H9 (cell line): ENCODE results near the gene TMCC1. TPM values are rescaled to one million over a fixed set of nuclear protein-coding genes. Genes with fewer than 3 reads are reported as not detected.

Source experiments
- DNase-seq: peaks from one replicate; pipeline ENCODE4 v3.0.0-alpha.2; 2017
- H2AFZ ChIP-seq: one replicate; pipeline ENCODE4 v1.6.1; 2013; ENCODE audit warnings: mild to moderate bottlenecking, low read length, control low read depth, moderate library complexity
- H2AK5ac ChIP-seq: 2 replicates; pipeline ENCODE4 v1.6.1; 2013; ENCODE audit warnings: low read length, control low read depth, mixed read lengths; ENCODE audit not compliant: insufficient read length
- H2BK120ac ChIP-seq: one replicate; pipeline ENCODE4 v1.6.1; 2013; ENCODE audit warnings: low read depth, mild to moderate bottlenecking, low read length, control low read depth, inconsistent platforms; ENCODE audit not compliant: poor library complexity, severe bottlenecking
- H2BK12ac ChIP-seq: 2 replicates; pipeline ENCODE4 v1.6.1; 2013; ENCODE audit warnings: low read length, control low read depth, mixed read lengths, low read depth; ENCODE audit not compliant: insufficient read length
- H2BK15ac ChIP-seq: 2 replicates; pipeline ENCODE4 v1.6.1; 2013; ENCODE audit warnings: low read depth, low read length, control low read depth
- H2BK20ac ChIP-seq: one replicate; pipeline ENCODE4 v1.6.1; 2013; ENCODE audit warnings: low read depth, mild to moderate bottlenecking, low read length, control low read depth, inconsistent platforms; ENCODE audit not compliant: poor library complexity, severe bottlenecking
- H2BK5ac ChIP-seq: 2 replicates; pipeline ENCODE4 v1.6.1; 2013; ENCODE audit warnings: low read length, control low read depth, mixed read lengths; ENCODE audit not compliant: insufficient read length
- H3K14ac ChIP-seq: 2 replicates; pipeline ENCODE4 v1.6.1; 2013; ENCODE audit warnings: low read length, control low read depth; ENCODE audit not compliant: insufficient read depth
- H3K18ac ChIP-seq: 2 replicates; pipeline ENCODE4 v1.6.1; 2013; ENCODE audit warnings: low read depth, mild to moderate bottlenecking, mixed read lengths, low read length, control low read depth; ENCODE audit not compliant: insufficient read length
- H3K23ac ChIP-seq: 2 replicates; pipeline ENCODE4 v1.6.1; 2013; ENCODE audit warnings: low read length, control low read depth, mixed read lengths, low read depth; ENCODE audit not compliant: insufficient read length
- H3K23me2 ChIP-seq: 2 replicates; pipeline ENCODE4 v1.6.1; 2013; ENCODE audit warnings: low read depth, mild to moderate bottlenecking, mixed read lengths, low read length, control low read depth; ENCODE audit not compliant: insufficient read length, poor library complexity, severe bottlenecking
- H3K27ac ChIP-seq: 2 replicates; pipeline ENCODE4 v1.5.1; 2013; ENCODE audit warnings: low read length, control low read depth, mixed read lengths, low read depth; ENCODE audit not compliant: insufficient read length
- H3K27me3 ChIP-seq: 2 replicates; pipeline ENCODE4 v1.6.1; 2013; ENCODE audit warnings: low read length, control low read depth, inconsistent platforms; ENCODE audit not compliant: insufficient read depth
- H3K4ac ChIP-seq: 2 replicates; pipeline ENCODE4 v1.6.1; 2013; ENCODE audit warnings: low read depth, mild to moderate bottlenecking, control low read depth, inconsistent platforms, low read length, moderate library complexity
- H3K4me1 ChIP-seq: 2 replicates; pipeline ENCODE4 v1.6.1; 2013; ENCODE audit warnings: low read length, control low read depth, inconsistent platforms; ENCODE audit not compliant: insufficient read depth
- H3K4me2 ChIP-seq: 2 replicates; pipeline ENCODE4 v1.6.1; 2013; ENCODE audit warnings: low read length, control low read depth, mixed read lengths; ENCODE audit not compliant: insufficient read length, insufficient read depth
- H3K56ac ChIP-seq: 2 replicates; pipeline ENCODE4 v1.6.1; 2013; ENCODE audit warnings: low read depth, mild to moderate bottlenecking, mixed read lengths, low read length, control low read depth; ENCODE audit not compliant: insufficient read length
- H3K79me1 ChIP-seq: 2 replicates; pipeline ENCODE4 v1.6.1; 2013; ENCODE audit warnings: low read depth, mild to moderate bottlenecking, moderate library complexity, low read length, control low read depth, inconsistent platforms; ENCODE audit not compliant: insufficient read depth, poor library complexity, severe bottlenecking
- H3K79me2 ChIP-seq: 2 replicates; pipeline ENCODE4 v1.6.1; 2013; ENCODE audit warnings: low read length, control low read depth, inconsistent platforms; ENCODE audit not compliant: insufficient read depth
- H3K9ac ChIP-seq: 2 replicates; pipeline ENCODE4 v1.6.1; 2013; ENCODE audit warnings: low read length, control low read depth, mixed read lengths; ENCODE audit not compliant: insufficient read length; ENCODE audit errors: extremely low read depth
- H3K9me3 ChIP-seq: one replicate; pipeline ENCODE4 v1.6.1; 2013; ENCODE audit warnings: low read depth, low read length, inconsistent platforms; ENCODE audit not compliant: control insufficient read depth
- H3T11ph ChIP-seq: one replicate; pipeline ENCODE4 v1.6.1; 2013; ENCODE audit warnings: mild to moderate bottlenecking, low read length, control low read depth, inconsistent platforms
- H4K20me1 ChIP-seq: one replicate; pipeline ENCODE4 v1.6.1; 2013; ENCODE audit not compliant: control insufficient read depth, insufficient read length, insufficient read depth
- H4K5ac ChIP-seq: 2 replicates; pipeline ENCODE4 v1.6.1; 2013; ENCODE audit warnings: low read depth, mild to moderate bottlenecking, mixed read lengths, low read length, control low read depth; ENCODE audit not compliant: insufficient read length
- H4K8ac ChIP-seq: replicated peaks from 2 replicates; pipeline ENCODE4 v1.6.1; 2013; ENCODE audit warnings: low read length, control low read depth, mixed read lengths, low read depth; ENCODE audit not compliant: insufficient read length
- H4K91ac ChIP-seq: 2 replicates; pipeline ENCODE4 v1.6.1; 2013; ENCODE audit warnings: low read depth, mild to moderate bottlenecking, moderate library complexity, mixed read lengths, low read length, control low read depth; ENCODE audit not compliant: insufficient read length
- H3K27ac Mint-ChIP-seq, 3 experiments: 2 replicates in 2 of 3; 3 replicates in 1 of 3; pipeline ENCODE4 v1.8.0; 2020 to 2021; ENCODE audit warnings: mixed read lengths in 3 of 3, mild to moderate bottlenecking in 1 of 3, moderate library complexity in 1 of 3
- H3K27me3 Mint-ChIP-seq: 2 replicates; pipeline ENCODE4 v1.8.0; 2021; ENCODE audit warnings: low read depth, mild to moderate bottlenecking, moderate library complexity, mixed read lengths
- H3K36me3 Mint-ChIP-seq, 3 experiments: 2 replicates in 2 of 3; 3 replicates in 1 of 3; pipeline ENCODE4 v1.8.0; 2020 to 2021; ENCODE audit warnings: low read depth in 3 of 3, mixed read lengths in 3 of 3; ENCODE audit not compliant: insufficient read depth in 1 of 3
- H3K4me1 Mint-ChIP-seq, 2 experiments: 2 replicates each; pipeline ENCODE4 v1.8.0; 2020; ENCODE audit warnings: mixed read lengths in 2 of 2
- H3K4me3 Mint-ChIP-seq, 2 experiments: 2 replicates in 1 of 2; 3 replicates in 1 of 2; pipeline ENCODE4 v1.8.0; 2020 to 2021; ENCODE audit warnings: mild to moderate bottlenecking in 2 of 2, mixed read lengths in 2 of 2, moderate library complexity in 1 of 2
- H3K9me3 Mint-ChIP-seq, 2 experiments: 2 replicates in 1 of 2; 3 replicates in 1 of 2; pipeline ENCODE4 v1.8.0; 2020; ENCODE audit warnings: mild to moderate bottlenecking in 2 of 2, mixed read lengths in 2 of 2, moderate library complexity in 1 of 2
- CTCF ChIP-seq: fragments of 200-600 bp; sonication (generic); conservative IDR thresholded peaks from 3 replicates; pipeline ENCODE4 v1.8.0; 2021; ENCODE audit warnings: antibody characterized with exemption, mild to moderate bottlenecking
- WGBS: extraction: QIAGEN DNeasy Blood & Tissue Kit; methylation state at CpG from one replicate; pipeline ENCODE4 v1.1.7; 2013; ENCODE audit warnings: missing lambda C conversion rate, low lambda C conversion rate, mixed read lengths; ENCODE audit not compliant: insufficient read length; ENCODE audit errors: extremely low coverage; 5-methylcytosine and 5-hydroxymethylcytosine counted together
- long read RNA-seq: library from polyadenylated mRNA; unstranded; transcript quantifications from one replicate; pipeline ENCODE4 v2.0.0, GENCODE V29; 2020
- total RNA-seq: library from RNA; stranded (reverse); gene quantifications from 2 replicates; pipeline ENCODE4 v1.2.1, GENCODE V29; 2021

Gene TMCC1
- 22.9 and 24.4 TPM in 2 replicates for total RNA-seq
- long read RNA-seq, full-length matches to known transcripts, result 25 of 56 reads
- long read RNA-seq, partial matches to known transcripts, result 4 of 56 reads
- long read RNA-seq, other reads (novel, unspliced or antisense), result 27 of 56 reads

GRCh38 chr3:129893581-129894070 lies at the start of gene TMCC1:
Gene TMCC1, minus strand, starts transcription at chr3:129893711.
- TF ChIP-seq CTCF, result no peak
- Histone ChIP-seq H2AK5ac (no peak within 1 kb of the TSS), H2BK15ac (no peak within 1 kb of the TSS), H3K79me2 (peaks cover 8% of the 10 kb centered on the region; the same call in 1 of the 2 replicates), H3K18ac (peak within 1 kb of the TSS; percentile 72), H3K4me2 (peak within 1 kb of the TSS; percentile 87), H4K8ac (no peak within 1 kb of the TSS), H3K23me2 (peaks cover 8% of the 10 kb centered on the region), H3K14ac (peak within 1 kb of the TSS; percentile 88), H3T11ph (no peak within 1 kb of the TSS), H2BK120ac (no peak within 1 kb of the TSS), H3K4ac (no peak within 1 kb of the TSS), H3K27ac (peak within 1 kb of the TSS; percentile 52), H3K9me3 (no peaks in the 10 kb centered on the region), H3K23ac (no peak within 1 kb of the TSS), H3K9ac (peak within 1 kb of the TSS; percentile 85), H2BK5ac (no peak within 1 kb of the TSS), H4K20me1 (no peaks in the 10 kb centered on the region), H3K79me1 (peaks cover 6% of the 10 kb centered on the region), H4K91ac (no peak within 1 kb of the TSS), H3K27me3 (no peaks in the 10 kb centered on the region), H2BK20ac (no peak within 1 kb of the TSS), H2AFZ (no peak within 1 kb of the TSS), H2BK12ac (no peak within 1 kb of the TSS), H4K5ac (no peak within 1 kb of the TSS), H3K56ac (no peak within 1 kb of the TSS), H3K4me1 (peaks cover 5% of the 10 kb centered on the region; the same call in 1 of the 2 replicates)
- Mint-ChIP-seq H3K4me1 (peaks cover 28 to 30% of the 10 kb centered on the region in 2 experiments), H3K4me3 (peak within 1 kb of the TSS; percentile 91 to 95), H3K9me3 (peaks cover 2 to 3% of the 10 kb centered on the region in 2 experiments; a peak in 3 of 5 replicates), H3K36me3 (no peaks in the 10 kb centered on the region; a peak in 2 of 7 replicates), H3K27me3 (no peaks in the 10 kb centered on the region; the same call in 1 of the 2 replicates), H3K27ac (peak within 1 kb of the TSS; percentile 96 to 99 (median 98))
- peak; percentile 93 for DNase-seq
- WGBS, result no CpG with 5 or more reads among the region's 60 CpGs
